GDM1 (cell line): Measurements from ENCODE around the gene SMIM33.
A peak's percentile ranks its signal among the peaks of the same experiment; 100 is the strongest.
"Not testable (repeated sequence)": the region's sequence is repeated elsewhere in the genome, so short reads cannot be mapped to it uniquely, and the experiment has no call there.

Experiments
- DNase-seq: peaks from one replicate; lab custom pipeline; 2025; lab: John Stamatoyannopoulos, UW

SMIM33 gene

GRCh38 chr5:139457241-139457640 lies 13.6 kb upstream of the SMIM33 start:
- no peak for DNase-seq

DNA sequence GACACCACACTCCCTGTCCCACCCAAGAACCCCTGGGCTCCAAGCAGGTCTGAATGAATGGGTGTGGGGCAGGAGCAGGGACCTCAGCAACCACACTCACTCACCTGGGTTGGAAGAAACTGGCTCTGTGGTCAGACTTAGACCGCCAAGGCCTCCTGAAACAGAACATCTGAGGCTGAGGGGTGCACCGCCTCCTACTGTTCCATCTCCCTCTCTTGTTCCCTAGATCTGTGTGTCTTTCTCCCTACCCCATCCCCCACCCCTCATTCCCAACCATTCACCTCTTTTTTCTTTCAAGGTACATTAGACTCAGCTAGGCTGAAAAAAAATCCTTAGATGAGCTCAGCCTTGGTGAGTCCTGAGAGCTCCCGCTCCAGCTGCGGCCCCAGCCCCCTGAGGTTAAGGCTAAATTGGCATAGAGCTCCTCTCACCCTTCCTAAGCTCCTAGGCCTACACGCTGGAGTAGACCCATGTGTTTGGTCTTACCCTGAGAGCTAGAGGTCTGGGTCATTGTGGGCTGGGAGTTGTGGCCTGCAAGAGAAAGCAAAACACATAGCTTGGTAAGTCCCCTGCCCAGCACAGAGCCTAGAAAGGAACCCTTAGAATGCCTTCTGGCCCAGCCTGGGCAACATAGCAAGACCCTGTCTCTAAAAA lies 13.0 kb upstream of the SMIM33 start:
- no peak for DNase-seq

DNA sequence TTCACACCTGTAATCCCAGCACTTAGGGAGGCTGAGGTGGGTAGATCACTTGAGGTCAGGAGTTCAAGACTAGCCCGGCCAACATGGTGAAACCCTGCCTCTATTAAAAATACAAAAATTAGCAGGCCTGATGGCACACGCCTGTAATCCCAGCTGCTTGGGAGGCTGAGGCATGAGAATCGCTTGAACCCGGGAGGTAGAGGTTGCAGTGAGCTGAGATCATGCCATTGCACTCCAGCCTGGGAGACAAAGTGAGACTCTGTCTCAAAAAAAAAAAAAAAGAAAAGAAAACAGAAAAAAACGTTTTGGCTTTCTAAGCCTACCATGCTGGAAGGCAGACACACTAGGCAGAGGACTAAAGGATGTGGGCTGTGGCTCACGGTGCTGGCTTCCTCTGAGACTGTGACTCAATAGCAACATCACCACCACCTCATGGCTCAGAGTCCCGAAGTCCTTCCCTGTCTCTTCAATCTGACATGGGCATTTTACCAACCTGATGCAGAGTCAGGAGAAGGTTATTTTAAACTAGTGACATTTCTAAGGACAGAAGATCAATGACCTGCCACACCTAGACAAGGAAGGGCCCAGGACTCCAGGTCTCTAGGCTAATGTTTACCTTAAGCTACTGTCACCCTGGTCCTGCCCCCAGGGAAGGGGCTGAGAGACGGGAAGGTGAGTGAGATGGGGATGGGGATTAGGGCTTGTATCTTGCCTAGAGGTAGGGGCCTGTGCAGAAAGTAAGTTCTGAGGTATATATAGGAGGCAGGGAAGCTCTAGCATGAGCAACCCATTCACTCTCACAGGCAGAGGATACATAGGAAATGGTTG lies 12.0 kb upstream of the SMIM33 start:
- peak; percentile 79 for DNase-seq

GRCh38 chr5:139459451-139459934 lies 11.3 kb upstream of the SMIM33 start:
- DNase-seq: no peak

DNA sequence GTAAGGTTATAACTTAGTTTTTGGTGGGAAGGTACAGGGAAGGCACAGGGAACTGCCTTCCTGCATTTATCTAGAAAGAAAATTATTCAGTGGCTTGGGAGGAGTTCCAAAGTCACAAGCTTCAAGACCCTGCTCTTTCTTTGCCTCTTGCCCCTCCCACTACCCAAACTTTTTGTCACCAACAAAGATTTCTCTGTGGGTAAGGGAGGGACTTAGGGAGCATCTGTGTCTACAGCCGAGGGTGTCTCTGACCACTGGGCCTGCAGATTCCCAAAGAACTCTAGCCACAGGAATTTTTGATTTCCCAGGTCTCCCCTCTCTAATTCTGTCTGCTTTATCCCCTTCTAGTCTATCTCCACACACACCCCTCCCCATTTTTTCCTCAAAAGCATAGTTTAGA lies 10.3 kb upstream of the SMIM33 start:
- no peak for DNase-seq

- no peak for DNase-seq
Observed at GRCh38 chr5:139461176-139461575, 9.6 kb upstream of the SMIM33 start.

DNA sequence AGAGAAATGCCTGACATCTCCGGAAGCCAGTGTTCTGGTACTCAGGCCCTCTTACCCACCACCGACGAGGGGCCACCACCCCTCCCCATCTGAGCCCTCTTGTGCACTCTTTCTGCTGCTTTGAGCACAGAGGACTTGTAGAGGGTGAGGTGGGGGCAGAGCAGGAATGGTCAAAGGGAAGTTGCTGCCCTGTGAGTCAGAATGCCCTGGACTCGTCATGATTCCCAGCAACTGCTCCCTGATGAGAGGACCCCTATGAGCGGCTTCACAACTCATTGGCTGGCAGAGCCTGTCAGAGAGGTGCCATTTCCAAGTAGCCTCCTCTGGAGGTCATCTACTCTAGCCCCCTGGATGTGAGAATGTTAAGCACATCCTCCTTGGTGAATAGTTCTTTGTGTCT lies 9.1 kb upstream of the SMIM33 start:
- DNase-seq: no peak

GRCh38 chr5:139462586-139463276 lies 8.1 kb upstream of the SMIM33 start, which contains the start of gene ECSCR:
Gene ECSCR (minus strand): TSS chr5:139462743. CDS start chr5:139462670, 73 bp downstream.
- DNase-seq: no peak

DNA sequence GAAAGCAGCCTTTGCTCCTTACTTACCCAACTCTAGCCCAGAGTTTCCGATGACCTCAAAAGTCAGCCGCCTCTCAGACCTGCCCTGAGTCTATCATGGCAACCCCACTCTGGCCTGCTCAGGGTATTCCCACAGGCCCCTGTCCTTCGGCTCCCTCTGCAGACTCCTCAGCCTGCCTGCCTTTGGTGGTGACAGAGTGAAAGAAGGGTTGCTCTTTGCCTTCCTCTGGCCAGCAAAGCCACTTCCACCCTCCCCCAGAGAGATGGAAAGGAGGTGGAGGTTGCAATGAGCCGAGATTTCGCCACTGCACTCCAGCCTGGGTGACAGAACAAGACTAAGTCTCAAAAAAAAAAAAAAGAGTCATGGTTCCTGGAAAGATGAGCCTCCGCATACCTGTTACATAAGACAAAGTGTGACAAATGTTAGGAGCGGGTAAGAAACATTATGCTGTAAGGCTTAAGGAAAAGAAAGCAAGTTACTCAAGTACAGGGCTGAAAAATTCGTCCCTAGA lies 2.3 kb upstream of the SMIM33 start:
- peak; percentile 38 for DNase-seq

DNA sequence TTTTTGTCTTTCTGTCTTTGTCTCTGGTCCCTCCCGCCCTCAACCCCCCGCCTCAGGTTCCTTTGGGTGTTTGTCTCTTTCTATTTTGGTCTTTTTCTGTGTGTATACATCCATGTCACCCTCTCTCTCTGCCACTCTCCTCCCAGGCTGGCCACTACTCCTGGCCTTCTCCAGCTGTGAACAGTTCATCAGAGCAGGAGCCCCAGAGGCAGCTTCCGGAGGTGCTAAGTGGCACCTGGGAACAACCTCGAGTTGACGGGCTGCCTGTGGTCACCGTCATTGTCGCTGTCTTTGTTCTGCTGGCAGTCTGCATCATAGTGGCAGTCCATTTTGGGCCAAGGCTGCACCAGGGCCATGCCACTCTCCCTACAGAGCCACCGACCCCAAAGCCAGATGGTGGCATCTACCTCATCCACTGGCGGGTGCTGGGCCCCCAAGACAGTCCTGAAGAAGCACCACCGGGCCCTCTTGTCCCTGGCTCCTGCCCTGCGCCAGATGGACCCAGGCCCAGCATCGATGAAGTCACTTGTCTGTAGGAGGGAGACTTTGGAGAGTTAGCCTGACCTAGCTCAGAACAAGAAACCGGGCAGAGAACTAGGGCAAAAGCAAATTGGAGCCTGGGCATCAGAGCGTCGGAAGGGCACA lies 1.7 kb downstream of the SMIM33 start:
- DNase-seq: no peak

DNA sequence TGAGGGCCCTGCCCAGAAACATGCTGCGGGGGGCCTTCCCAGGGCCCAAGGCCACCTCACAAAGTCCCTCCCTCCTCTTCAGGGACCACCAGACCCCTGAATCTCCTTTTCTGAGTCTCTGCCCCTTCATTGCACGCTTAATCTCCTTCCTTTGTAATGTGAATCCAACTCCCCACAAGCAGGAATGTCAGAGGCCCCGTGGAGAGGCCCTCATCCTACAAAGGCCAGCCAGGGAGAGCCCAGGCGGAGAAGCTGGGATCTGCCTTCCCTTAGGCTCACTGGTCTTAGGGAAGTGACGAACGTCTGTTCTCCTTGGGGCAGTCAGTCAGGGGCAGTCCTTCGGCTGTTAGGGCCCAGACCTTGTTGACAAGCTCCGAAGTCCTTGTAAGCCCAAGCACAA lies 2.3 kb downstream of the SMIM33 start:
- no peak for DNase-seq

- DNase-seq: no peak
Observed at GRCh38 chr5:139473565-139473964, 2.8 kb downstream of the SMIM33 start.

DNA sequence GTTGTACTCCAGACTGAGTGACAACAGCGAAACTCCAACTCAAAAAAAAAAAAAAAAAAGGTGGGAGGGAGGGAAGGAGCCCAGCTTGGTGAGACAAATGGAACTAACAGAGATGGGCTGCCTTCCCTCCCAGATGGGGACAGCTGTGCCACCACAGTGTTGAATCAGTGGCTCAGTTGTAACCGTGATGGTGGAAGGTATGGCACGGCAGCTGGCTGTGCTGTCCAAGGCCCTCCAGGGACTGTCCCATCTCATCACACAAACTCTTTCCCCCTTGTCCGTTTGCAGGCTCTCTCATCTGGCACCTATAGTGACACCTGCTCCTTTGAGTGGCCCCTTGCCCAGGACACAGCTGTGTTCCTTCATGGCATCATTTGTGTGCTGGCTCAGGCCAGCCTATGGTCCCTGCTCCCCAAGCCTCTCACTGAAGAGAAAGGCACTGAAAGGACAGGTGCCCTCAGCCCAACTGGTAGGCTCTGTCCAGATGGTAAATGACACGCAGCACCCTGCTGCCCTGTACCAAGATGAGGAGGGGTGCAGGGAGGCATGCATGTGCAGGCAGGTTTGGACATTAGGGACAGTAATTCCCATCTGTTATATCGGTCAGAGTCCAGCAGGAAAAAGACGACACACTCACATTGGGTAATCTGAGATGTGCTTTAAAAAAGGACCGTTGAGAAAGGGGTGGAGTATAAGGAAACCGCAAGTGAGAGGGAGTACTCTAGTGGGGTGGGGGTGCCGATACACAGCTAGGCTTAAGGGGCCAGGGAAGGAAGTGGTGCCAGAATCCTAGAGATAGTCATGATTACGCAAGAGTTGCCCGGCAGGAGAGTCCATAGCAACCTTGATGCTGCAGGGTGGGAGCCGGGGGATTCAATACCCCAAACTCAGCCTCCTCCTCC lies 4.3 kb downstream of the SMIM33 start:
- peak; percentile 87 for DNase-seq

DNA sequence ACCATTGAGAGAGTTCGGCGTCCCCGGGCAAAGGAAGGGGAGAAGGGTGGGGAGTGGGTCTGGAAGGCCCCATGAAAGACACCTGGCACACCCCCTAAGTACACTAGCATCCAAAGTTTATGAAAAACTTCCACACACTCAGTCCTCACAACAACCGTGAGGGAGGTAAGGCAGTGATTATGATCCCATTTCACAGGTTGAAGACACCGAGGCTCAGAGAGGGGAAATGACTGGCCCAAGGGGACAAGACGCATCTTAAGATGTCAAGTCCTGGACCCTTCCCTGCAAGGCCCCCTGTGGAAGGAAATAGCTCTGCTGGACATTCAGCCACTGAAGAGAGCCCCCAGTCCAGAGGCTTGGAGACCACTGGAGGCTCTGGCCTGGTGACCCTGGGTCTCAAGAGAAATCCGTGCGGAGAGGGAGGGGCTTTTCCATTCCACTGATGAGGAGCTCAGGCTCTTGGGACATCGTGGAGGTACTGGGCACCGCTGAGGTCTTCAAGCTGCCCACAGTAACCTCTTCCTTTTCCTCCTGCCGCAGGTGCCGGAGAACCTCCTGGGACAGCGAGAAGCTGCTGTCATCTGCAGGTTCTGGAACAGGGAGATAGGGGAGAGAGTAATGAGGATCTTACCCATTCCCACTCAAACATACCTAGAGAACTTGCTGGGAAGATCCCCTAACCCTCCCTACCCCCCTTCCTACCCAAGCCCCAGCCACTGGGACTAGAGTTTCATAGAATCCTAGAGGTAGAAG lies 5.2 kb downstream of the SMIM33 start:
- peak; percentile 32 for DNase-seq

- not testable (repeated sequence) for DNase-seq
Observed at GRCh38 chr5:139478657-139479423, 8.0 kb downstream of the SMIM33 start.

DNA sequence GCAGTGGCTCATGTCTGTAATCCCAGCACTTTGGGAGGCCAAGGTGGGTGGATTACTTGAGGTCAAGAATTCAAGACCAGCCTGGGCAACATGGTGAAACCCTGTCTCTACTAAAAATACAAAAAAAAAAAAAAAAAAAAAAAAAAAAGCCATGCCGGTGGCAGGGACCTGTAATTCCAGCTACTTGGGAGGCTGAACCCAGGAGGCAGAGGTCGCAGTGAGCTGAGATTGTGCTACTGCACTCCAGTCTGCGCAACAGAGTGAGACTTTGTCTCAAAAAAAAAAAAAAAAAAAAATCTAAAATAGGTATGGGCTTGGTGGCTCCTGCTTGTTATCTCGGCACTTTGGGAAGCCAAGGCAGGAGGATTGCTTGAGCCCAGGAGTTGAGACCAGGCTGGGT lies 8.9 kb downstream of the SMIM33 start:
- DNase-seq: not testable (repeated sequence)

DNA sequence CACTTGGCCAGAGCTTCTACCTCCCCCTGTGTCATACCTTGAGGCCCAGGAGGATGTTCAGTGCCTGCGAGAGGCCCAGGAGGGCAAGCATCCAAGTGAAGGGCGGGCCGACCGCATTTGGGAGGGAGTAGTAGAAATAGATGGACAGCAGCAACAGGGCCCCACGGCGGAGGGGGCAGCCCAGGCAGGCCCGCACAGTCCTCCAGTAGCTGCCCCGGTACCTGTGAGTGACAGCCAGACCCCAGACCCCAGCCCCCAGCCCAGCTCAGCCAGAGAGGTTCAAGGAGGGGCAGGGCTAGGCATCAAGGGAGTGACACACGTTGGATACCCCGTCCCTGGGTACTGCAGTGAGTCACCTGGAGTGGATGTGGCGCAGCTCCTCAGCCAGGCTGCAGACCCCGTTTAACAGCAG lies 10.3 kb downstream of the SMIM33 start:
- DNase-seq: no peak

GRCh38 chr5:139481580-139482049 lies 10.8 kb downstream of the SMIM33 start:
- peak; percentile 44 for DNase-seq
